ENCODE data around the gene VAV2.

DNA sequence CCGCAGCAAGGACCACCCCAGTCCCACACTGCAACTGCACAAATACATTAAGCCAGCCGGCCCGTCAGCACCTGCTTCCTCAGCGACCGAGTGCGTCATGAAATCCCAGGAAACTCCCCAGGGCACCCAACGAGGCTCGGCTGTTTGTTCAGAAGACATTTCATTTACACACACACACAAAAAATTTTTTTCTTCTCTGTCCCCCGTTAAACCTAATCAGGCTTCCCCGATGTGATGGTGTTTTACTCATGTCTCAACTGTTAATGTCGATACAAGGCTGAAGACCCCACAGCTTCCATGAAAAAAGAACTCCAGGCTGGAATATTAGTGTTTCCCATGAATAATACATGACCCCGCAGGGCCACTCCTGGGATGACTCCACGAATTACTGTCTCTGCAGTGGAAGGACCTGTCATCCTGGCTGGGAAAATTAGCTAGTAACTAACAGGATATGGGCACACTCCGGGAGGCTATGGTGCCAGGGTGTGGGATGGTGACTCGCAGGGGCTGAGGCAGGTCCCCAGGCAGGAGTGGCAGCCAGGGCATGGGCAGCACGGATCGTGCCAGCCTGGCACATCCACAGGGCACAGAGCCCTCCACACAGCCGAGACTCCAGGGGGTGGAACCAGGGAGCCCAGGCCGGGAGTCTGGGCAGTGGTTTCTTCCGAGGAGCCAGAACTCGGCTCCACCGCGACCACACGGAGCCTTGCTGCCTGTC, 102.4 kb downstream of the VAV2 start:
- TF ChIP-seq, protein P1, sequence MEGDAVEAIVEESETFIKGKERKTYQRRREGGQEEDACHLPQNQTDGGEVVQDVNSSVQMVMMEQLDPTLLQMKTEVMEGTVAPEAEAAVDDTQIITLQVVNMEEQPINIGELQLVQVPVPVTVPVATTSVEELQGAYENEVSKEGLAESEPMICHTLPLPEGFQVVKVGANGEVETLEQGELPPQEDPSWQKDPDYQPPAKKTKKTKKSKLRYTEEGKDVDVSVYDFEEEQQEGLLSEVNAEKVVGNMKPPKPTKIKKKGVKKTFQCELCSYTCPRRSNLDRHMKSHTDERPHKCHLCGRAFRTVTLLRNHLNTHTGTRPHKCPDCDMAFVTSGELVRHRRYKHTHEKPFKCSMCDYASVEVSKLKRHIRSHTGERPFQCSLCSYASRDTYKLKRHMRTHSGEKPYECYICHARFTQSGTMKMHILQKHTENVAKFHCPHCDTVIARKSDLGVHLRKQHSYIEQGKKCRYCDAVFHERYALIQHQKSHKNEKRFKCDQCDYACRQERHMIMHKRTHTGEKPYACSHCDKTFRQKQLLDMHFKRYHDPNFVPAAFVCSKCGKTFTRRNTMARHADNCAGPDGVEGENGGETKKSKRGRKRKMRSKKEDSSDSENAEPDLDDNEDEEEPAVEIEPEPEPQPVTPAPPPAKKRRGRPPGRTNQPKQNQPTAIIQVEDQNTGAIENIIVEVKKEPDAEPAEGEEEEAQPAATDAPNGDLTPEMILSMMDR (IDR thresholded peaks at IDR 0.05), result no peak
- no peak for TF ChIP-seq POLR2A (IDR thresholded peaks at IDR 0.05)

All from breast epithelium (tissue), 3 donors.